GM19463 (cell line): Measurements from ENCODE around the gene MYH11.

Experiments
- ATAC-seq: cut with Tn5 transposase; IDR thresholded peaks from one replicate; pipeline ENCODE4 v1.9.1; 2021; ENCODE audit warnings: mild to moderate bottlenecking, moderate library complexity; ENCODE audit not compliant: unreplicated experiment

MYH11 gene

GRCh38 chr16:15856901-15857698 lies at the start of gene MYH11:
Gene MYH11, minus strand, starts transcription at chr16:15857028. Its CDS starts 18,776 bp downstream, at chr16:15838252.
- no peak for ATAC-seq

- no peak for ATAC-seq
These were observed 49.6 kb upstream of the MYH11 start for GRCh38 chr16:15906439-15906838.

DNA sequence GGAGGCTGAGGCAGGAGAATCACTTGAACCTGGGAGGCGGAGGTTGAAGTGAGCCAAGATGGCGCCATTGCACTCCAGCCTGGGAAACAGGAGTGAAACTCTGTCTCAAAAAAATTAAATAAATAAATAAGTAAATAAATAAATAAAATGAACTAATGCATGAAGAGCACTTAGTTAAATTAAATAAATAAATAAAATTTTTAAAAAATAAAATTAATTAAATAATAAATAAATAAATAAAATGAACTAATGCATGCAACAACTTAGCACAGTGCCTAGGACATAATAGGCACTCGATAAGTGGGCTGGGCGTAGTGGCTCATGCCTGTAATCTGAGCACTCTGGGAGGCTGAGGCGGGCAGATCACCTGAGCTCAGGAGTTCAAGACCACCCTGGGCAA lies 47.1 kb upstream of the MYH11 start:
- ATAC-seq, result no peak

- no peak for ATAC-seq
These were observed 44.2 kb upstream of the MYH11 start for GRCh38 chr16:15900901-15901500.

DNA sequence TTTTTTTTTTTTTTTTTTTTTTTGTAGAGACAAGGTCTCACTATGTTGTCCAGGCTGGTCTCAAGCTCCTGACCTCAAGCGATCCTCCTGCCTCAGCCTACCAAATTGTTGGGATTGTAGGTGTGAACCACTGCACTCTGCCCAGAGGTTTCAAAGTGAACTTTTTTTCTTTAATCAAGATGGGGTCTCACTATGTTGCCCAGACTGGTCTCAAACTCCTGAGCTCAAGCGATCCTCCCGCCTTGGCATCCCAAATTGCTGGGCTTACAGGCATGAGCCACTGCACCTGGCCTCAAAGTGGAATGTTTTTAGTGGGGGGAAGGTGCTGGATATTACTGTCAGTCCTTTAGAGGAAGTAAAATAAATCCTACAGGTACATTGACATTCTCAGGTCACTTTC lies 43.5 kb upstream of the MYH11 start:
- no peak for ATAC-seq

DNA sequence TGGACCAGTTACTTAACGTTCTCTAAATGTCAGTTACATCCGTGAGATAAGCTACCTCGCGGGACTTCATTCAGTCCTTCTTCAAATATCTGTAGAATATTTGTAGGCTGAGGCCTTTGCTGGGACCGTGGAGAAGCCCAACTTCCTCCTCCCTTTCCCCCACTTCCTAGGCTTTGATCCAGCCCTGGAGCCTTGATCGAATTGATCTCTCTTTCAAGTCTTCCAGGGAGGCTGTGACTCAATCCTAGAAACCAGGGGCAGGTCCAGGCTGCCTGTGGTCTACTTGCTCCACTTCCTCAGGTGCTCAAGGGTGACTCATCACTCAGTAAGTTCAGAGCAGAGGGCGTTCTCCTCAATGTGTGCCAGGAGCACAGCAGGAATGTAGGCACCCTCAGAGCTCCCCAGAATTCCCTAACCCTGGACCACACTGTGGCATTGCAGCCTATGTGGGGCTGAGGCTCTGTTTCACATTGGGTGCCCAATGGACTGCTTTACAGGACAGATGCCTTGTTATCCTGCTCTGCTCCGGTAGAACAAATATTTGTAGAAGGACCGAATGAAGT lies 42.8 kb upstream of the MYH11 start:
- ATAC-seq, result peak; percentile 65

DNA sequence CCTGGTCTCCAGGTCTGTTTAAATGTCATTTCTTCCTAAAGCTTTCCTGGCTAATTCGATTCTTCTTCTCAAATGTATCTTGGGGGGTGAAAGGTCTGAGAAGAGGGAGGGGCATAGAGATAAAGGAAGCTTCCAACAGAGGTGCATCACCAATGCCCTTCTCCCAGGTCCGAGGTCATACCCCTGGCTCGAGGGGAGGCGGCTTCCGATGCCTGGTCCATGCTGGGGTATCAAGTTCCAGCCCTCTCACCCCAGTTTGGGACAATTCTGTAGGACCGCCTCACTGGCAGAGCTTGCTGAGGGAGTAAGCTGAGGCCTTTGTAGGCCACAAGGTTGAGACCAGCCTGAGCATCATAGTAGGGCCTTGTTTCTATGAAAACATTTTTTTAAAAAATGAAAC lies 41.8 kb upstream of the MYH11 start:
- no peak for ATAC-seq

GRCh38 chr16:15897834-15898254 lies 41.0 kb upstream of the MYH11 start:
- no peak for ATAC-seq

DNA sequence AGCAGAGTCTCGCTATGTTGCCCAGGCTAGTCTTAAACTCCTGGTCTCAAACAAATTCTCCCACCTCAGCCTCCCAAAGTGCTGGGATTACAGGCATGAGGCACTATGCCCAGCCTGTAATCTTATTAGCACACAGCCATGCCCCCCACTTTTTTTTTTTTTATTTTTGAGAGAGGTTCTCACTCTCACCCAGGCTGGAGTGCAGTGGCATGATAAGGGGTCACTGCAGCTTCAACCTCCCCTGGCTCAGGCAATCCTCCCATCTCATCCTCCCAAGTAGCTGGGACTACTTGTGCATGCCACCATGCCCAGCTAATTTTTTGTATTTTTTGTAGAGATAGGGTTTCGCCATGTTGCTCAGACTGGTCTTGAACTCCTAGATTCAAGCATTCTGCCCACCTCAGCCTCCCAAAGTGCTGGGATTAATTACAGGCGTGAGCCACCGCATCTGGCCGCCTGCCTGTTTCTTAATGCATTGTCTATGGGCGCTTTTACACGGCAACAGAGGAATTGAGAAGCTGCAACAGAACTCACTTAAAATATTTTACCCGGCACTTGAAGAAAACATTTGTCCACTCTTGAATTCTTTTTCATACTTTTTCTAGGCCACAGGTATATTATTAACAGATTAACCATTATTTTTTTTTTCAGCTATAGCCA lies 40.4 kb upstream of the MYH11 start:
- ATAC-seq, result no peak

DNA sequence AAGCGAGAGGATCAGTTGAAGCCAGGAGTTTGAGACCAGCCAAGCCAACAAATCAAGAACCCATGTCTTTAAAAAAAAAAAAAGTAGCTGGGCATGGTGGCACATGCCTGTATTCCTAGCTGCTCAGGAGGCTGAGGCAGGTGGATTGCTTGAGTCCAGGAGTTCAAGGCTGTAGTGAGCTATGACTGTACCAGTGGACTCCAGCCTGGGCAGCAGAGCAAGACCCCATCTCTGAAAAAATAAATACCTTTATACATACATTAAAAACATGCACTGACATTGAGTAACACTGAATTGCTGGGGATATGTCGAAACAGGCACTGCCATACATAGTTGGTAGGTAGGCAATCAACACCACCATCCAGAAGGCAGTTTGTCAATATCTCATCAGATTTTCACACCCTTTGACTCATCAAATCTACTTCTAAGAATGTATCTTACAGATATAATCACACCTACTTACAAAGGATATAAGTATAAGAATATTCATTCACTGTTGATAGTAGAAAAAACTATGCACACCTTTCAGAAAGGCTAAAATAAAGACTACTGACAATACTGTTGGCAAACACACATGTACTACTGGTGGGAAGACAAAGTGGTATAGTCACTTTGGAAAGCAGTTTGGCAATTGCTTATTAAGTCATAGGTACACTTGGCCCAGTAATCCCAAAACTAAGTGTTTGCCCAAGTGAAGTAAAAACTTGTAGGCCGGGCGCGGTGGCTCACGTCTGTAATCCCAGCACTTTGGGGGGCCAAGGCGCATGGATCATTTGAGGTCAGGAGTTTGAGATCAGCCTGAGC lies 37.9 kb upstream of the MYH11 start:
- no peak for ATAC-seq

GRCh38 chr16:15891508-15891907 lies 34.7 kb upstream of the MYH11 start:
- no peak for ATAC-seq

- ATAC-seq, result peak; percentile 98
These were observed 31.5 kb upstream of the MYH11 start, which contains the start of gene CEP20 for GRCh38 chr16:15888072-15888976. Gene CEP20, minus strand, starts transcription at chr16:15888603. Its CDS starts 18 bp downstream, at chr16:15888585.

DNA sequence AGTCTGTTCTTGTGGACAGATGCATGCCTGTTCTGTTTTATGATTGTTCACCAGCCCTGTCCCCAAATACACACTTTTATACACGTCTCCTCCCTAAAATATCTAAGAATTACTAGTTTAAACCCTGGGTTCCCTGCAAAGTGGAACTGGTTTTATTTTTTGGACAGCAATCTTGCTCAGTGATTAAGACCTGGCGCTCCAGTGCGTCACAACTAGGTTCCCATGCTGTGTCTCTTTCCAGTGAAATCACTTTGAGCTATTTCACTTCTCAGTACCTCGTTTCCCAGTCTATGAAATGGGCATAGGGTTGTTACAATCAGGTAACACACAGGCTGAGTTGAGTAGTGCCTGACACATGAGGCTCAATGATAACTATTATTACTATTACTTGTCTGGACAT lies 30.5 kb upstream of the MYH11 start:
- ATAC-seq, result no peak

GRCh38 chr16:15886078-15886477 lies 29.2 kb upstream of the MYH11 start:
- ATAC-seq, result no peak

GRCh38 chr16:15885560-15886001 lies 28.8 kb upstream of the MYH11 start:
- ATAC-seq, result no peak

DNA sequence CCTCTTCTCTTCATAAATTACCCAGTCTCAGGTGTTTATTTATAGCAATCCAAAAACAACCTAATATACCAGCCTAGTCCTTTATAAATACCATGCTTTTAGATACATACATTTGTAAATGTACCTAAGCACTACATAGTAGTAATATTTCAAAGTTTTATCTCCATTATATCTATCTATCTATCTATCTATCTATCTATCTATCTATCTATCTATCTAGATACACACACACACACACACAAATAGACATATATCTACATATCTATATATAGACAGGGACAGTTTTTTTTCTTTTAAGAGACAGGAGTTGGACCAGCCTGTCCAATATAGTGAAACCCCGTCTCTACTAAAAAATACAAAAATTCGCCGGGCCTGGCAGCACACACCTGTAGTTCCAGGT lies 25.7 kb upstream of the MYH11 start:
- ATAC-seq, result no peak

DNA sequence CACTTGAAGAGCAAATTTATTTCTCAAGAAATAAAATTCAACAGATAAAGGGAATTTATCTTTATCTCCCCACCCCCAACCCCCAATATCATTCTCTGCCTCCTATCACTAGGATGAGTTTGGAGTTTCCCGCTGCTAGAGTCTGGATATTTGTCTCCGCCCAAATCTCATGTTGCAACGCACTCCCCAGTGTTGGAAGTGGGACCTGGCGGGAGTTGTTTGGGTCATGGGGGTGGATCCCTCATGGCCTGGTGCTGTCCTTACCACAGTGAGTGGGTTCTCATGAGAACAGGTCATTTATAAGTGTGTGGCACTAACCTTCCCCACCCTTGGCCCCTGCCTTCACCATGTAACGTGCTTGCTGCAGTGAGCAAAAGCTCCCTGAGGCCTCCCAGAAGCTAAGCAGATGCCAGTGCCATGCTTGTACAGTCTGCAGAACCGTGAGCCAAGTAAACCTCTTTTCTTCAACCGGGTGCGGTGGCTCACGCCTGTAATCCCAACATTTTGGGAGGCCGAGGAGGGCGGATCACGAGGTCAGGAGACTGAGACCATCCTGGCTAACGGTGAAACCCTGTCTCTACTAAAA lies 25.1 kb upstream of the MYH11 start:
- no peak for ATAC-seq

GRCh38 chr16:15880434-15881308 lies 23.8 kb upstream of the MYH11 start:
- ATAC-seq, result no peak
